GM21825 (cell line): Measurements from ENCODE around the gene SLC38A5.
"Not testable (repeated sequence)": the region's sequence is repeated elsewhere in the genome, so short reads cannot be mapped to it uniquely, and the experiment has no call there.

Experiments
- ATAC-seq: cut with Tn5 transposase; IDR thresholded peaks from one replicate; pipeline ENCODE4 v1.9.1; 2021; ENCODE audit warnings: mild to moderate bottlenecking, moderate library complexity; ENCODE audit not compliant: unreplicated experiment

Gene SLC38A5

DNA sequence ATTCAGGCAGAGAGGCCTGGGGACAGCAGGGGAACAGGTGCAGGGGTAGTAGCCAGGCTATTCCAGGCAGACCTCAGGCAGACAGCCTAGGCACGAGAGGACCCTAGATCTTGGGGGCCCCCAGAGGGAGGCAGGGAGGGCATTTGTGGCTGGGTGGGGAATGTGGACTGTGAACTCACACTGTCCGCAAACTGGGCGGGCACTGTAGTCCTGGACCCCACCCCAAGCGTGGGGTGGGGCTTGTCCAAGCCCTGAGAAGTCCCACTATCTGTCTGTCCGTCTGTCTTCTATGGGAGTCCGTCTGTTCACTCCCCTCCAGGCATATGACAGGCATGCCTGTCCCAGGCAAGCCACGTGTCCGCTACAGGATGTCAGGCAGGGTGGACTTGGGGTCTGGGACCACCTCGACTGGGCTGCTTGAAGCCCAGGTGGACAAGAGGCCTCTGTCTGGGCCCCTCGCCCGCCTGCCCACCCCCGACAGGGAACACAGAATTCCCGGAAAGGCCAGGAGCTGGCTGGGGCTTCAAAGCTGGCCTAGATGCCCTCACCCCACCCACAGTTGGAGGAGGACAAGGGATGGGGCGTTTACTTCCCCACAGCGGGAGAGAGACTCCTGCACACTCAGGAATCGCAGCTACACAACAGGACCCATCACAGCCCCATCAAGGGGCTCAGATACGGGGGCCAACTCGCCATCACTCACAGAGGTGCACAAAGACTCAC, at the start of gene SLC38A5:
SLC38A5 (minus strand) TSS at position 151 of the 723 bp plus-strand sequence. CDS start 2,336 bp downstream, outside the sequence.
- no peak for ATAC-seq

DNA sequence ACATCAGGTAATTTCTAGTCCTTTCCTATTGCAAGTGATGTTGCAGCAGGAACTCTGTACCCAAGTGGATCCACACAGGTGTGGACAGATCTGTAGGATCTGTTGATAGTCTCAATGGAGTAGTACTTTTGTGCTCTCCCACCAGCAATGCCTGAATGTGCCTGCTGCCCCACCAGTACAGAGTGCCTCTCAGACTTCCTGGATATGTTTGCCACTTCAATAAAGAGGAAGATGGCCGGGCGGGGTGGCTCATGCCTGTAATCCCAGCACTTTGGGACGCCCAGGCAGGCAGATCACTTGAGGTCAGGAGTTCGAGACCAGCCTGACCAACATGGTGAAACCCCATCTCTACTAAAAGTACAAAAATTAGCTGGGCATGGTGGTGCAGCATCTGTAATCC, 49.4 kb upstream of the SLC38A5 start:
- ATAC-seq: not testable (repeated sequence)

DNA sequence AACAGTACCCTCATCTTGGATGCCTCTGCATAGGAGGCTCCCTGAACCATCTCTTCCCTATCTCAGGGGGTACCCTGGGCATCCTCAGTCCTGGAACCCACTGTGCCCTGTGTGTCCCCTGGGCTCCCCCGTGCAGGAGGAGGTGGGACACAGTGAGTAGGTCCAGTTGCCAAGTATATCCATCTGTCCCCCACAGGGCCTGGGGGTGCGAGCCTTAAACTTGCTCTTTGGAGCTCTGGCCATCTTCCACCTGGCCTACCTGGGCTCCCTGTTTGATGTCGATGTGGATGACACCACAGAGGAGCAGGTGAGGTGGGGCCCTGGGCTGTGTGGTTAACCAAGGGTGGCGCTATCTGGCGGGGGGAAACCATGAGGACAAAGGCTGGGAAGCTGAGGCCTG, 46.9 kb upstream of the SLC38A5 start:
- no peak for ATAC-seq

DNA sequence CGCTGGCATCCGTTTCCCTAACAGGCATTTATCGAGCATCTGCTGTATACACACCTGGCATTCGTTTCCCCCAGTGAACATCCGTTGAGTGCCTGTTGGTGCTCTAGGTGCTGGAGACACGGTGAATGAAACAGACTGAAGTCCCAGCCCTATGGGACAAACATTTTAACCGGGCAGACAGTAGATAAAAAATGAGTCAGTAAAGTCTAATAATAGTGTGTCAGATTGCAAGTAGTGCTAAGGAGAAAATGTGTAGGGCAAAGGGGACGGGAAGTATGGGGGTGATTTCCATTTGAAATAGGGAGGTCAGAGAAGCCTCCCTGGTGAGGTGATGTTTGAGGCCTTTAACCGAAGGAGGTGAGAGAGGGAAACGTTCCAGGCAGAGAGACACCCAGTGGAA, 46.2 kb upstream of the SLC38A5 start:
- ATAC-seq: no peak

DNA sequence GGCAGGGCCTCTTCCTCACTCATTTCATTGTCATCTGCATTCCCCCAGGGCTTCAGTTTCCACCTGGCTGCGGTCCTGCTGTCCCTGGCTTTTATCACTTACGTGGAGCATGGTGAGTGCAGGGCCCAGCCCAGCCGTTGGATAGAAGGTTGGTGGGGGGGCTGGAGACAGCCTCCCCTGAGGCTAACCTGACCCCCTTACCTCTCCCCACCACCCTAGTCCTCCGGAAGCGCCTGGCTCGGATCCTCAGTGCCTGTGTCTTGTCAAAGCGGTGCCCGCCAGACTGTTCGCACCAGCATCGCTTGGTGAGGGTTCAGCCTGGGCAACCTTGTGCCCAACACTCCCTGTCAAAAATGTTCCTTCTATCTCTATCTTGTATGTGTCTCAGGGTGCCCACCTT, 45.8 kb upstream of the SLC38A5 start:
- no peak for ATAC-seq

DNA sequence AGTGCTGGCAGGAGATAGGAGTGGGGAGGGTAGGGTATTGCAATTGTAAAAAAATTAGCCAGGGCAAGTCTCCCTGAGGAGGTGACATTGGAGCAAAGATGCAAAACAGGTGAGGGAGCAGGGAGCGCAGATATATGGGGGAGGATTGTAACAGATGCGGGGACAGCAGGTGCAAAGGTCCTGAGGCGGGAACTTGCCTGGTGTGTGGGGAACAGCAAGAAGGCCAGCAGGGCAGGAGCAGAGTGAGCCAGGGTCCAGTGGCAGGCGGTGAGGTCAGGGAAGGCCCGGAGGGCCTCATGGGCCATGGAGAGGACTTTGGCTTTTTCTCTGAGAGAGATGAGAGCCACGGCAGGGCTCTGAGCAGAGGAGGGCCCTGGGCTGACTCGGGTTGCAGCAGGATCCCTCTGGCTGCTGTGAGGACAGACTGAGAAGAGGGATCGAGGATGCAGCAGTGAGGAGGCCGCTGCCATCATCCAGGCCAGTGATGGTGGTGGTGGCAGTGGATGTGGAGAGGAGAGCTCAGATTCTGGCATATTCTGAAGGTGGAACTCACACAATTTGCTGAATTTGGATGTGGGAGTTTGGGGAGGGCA, 44.9 kb upstream of the SLC38A5 start:
- no peak for ATAC-seq

DNA sequence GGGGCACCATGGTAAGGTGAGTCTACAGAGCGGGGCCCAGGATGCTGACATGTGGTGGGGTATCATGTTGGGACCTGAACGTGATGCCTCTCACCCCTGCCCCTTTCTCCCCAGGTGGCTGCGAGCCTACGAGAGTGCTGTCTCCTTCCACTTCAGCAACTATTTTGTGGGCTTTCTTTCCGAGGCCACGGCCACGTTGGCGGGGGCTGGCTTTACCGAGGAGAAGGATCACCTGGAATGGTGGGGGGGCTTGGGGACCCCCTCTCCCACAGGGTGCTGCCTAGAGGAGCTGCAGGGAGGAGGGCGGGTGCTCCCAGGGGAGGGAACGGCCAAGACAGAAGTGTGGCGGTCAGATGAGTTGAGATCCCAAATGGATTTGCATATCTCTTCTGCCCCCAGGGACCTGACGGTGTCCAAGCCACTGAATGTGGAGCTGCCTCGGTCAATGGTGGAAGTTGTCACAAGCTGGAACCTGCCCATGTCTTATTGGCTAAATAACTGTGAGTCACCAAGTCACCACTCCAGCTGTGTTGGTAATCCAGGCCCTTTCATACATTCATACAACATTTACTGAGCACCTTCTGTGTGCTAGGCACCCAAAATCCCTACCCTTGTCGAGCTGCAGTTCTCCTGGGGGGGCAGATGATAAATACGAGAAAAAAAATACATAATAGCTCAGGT, 44.2 kb upstream of the SLC38A5 start:
- no peak for ATAC-seq

DNA sequence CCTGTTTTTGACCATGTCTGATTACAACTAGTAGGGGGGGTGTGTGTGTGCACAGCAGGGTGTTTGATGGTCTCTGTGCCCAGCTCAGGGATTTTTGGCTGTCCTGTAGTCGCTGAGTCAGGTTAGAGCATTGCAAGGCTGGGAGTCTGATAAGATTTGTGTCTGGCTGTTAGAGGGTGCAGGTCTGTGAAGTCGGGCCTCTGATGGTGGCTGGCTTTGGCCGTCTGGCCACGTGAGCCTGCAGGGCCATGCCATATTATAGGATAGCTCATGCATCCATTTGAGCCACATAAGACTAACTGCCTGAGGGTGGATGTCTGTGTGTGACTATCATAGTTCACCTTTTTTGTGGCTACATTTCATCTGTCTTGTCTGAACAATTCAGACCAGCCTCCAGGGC, 43.6 kb upstream of the SLC38A5 start:
- ATAC-seq: no peak

DNA sequence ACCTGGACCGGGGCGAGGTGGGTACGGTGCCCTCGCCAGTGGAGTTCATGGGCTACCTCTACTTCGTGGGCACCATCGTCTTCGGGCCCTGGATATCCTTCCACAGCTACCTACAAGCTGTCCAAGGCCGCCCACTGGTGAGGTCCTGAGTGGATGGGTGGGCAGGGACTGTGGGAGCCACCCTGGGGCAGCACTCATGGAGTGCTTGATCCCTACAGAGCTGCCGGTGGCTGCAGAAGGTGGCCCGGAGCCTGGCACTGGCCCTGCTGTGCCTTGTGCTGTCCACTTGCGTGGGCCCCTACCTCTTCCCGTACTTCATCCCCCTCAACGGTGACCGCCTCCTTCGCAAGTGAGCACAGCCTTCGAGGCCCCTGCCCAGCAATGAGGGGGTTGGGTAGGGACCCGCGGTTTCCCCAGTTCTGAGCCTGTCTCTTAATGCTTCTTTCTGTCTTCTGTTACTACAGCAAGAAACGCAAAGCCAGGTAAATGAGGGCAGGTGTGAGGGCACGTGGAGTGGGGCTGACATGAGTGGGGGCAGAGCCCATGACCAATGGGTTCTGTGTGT, 42.4 kb upstream of the SLC38A5 start:
- no peak for ATAC-seq

DNA sequence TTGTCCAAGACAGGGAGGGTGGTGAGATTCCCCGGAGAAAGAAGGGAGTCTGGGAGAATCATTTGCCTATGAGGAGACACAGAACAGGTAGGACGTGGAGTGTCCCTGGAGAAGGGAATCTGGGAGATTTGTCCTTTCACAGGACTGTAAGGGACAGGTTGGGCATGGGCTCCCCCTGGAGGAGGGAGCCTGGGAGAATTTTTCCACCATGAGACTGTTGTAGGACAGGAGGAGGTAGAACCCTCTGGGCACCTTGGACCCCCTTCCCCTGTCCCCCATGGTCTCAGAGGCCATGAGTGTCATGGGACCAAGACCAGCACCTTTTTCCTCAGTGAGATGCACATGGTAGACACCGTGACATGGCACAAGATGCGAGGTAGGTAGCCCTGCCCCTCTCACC, 41.5 kb upstream of the SLC38A5 start:
- ATAC-seq: no peak

DNA sequence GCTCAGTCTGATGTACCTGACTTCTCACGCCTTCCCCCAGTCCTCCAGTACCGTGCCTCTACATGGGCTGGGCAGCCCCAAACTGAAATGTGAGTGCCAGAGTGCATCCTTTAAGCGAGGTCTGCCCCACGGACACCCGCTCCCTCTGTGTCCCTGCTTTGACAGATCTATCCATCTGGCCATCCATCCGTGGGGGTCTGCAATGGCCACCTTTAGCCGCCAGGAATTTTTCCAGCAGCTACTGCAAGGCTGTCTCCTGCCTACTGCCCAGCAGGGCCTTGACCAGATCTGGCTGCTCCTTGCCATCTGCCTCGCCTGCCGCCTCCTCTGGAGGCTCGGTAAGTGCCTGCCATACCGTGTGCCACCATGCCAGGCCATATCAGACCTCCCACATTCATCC, 39.6 kb upstream of the SLC38A5 start:
- peak; percentile 7 for ATAC-seq

DNA sequence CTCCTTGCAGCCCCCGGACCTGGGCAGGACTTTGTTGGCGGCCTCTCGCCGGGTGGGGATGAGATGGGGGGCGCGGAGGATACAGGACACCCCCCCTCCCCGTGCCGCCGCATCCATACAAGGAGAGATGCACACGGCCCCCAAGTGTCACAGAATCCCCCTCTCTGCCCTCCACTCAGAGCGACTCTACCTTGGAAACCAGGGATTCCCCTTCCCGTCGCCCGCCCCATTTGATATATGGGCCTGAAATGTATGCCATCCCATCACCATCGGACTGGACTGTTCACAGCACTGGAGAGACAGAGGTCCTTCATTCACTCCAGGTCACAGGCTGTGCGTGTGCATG, 39.2 kb upstream of the SLC38A5 start:
- peak; percentile 16 for ATAC-seq

DNA sequence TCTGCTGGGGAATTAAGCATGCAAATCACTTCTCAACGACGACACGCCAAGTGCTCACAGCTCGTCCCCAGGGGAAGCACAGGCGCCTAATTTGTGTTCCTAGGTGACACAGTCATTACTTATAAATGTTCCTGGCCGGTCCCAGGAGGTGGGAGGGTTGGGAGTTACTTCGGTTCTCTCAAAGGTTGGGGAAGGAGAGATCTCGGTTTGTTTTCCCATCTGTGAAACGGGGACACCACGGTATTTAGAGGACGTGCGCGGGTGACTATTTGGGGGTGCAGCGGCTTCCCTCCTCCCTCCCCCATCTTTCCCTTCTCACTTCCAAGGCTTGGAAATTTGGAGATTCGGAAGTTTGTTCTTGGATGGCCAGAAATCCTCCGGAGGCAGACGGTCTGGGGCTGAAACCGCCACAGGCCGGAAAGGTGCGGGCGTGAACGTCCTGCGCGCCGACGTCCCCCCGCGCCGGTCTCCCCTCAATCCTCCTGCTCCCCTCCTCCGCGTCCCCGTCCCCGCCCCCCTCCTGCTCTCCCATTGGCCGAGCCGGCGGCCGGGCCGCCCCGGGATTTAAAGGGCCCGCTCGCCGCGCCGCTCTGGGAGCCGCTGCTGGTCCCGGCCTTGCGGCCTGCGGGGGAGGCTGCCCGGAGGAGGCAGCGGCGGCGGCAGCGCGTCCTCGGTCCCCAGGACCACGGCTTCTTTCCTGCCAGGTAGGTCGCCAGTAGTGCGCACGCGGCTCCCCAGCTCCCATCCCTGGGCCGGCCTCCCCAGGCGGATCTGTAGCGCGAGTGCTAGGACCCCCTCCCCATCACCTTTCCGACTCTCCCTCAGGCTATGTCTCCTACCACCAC, 38.6 kb upstream of the SLC38A5 start, which contains the start of gene PORCN:
PORCN (plus strand) TSS at position 593 of the 845 bp plus-strand sequence. CDS start 829 bp downstream, outside the sequence.
- ATAC-seq: peak; percentile 57

DNA sequence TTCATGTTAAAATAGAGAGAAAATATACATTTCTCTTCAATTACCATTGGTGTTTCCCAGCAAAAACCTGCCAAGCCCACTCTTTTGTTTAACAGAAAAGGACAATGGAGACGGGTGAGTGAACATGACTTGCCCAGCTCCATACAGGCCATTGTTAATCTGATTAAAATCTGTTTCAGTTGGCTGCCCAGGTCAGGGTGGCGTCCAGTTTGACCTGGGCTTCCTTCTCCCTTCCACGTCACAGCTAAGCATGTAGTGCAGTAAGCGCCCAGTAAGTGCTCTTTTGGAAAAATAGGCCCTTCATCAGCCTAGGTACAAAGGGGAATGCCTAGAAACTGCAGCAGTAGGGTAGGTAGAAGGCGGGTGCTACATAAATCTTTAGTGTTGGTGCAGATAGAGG, 37.2 kb upstream of the SLC38A5 start:
- ATAC-seq: no peak

DNA sequence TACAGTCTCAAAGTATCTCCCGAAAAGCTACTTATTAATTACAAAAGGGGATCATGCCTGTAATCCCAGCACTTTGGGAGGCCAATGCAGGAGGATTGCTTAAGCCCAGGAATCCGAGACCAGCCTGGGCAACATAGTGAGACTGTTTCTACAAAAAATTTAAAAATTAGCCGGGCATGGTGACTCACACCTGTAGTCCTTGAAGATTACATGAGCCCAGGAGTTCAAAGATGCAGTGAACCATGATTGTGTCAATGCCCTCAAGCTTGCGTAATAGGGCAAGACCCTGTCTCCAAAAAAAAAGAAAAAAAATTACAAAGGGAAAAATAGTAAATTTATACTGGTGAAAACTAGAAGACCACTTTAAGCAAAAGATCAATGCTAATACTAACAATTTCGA, 35.4 kb upstream of the SLC38A5 start:
- no peak for ATAC-seq

DNA sequence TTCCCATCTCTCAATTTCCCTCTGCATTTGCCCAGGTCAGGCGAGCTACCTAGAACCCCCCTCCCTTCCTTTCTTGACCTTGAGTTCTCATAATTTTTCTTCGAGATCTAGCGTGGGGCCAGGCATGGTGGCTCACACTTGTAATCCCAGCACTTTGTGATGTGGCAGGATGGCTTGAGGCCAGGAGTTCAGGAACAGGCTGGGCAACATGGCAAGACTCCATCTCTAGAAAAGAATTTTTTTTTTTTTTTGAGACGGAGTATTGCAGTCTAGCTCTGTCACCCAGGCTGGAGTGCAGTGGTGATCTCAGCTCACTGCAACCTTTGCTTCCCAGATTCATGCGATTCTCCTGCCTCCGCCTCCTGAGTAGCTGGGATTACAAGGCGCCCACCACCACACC, 34.2 kb upstream of the SLC38A5 start:
- ATAC-seq: no peak

DNA sequence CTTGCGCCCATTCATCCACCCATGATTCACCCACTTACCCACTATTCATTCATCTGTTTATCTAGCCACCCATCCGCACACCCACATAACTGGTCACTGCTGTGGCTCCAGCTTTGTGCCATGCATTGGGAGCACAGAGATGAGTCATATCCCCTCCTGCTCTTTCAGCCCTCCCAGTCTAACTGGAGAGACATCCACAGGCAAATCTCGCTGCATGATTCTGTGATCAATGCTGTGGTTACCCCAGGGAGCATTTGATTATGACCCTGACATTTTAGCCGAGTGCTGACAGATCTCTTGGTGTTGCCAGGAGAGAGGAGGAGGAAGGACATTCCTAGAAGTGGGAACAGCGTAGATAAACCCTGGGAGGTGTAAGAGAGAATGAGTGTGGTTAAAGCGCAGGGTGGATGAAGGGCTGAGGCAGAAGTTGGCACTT, 28.3 kb upstream of the SLC38A5 start:
- ATAC-seq: no peak

DNA sequence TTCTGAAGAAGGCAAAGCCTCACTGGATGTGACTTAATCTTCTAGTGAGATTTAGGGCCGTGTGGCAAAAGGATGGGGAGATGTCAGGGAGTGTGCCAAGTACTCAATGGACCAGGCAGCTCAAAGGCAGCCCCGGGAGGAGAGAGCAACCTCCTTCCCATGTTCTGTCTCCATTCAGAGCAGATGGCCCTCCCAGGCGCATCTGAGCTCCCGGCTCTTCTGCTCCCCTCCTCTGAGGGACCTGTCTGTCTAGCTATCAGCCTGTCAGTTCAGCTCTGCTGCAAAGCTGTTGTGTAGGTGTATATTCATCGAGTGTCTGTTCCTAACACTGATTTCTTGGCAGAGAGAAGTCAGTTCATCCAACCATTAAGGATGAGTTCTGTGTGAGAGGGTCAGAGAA, 27.8 kb upstream of the SLC38A5 start:
- ATAC-seq: no peak

DNA sequence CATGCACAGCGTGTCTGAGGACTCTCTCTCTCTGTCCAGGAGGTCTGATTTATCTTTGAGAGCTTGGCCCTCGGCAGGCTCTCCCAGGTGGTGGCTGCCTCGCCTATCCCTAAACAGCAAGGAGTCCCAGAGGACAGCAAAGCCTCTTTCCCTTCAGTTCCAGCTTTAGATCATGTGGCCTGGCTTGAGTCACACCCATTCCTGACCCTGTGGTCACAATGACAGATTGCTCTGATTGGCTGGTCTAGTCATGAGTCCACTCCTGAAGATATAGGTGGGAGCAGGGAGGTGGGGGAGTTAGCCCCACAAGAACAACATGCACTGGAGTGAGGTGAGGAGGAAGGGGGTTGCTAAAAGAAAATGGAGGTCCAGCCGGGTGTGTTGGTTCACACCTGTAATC, 26.6 kb upstream of the SLC38A5 start:
- no peak for ATAC-seq

DNA sequence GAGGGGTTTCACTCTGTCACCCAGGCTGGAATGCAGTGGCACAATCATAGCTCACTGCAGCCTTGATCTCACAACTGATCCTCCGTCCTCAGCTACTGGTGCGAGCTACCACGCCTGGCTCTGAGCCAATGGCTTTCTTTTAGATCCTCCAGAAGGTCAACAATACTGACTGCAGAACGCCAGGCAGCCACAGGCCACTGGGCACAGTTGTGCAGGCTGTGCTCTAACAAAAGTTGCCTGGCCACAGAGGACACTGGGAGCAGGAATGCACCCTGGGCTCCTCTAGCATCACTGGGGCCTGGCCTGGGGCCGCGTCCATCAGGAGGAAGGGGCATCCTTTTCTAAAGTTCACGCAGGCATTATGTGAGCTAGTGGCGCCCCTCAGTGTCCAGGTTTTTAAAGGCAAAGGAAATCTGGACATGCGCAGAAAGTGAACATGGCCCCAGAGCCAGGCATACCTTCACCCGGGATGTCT, 23.9 kb upstream of the SLC38A5 start:
- no peak for ATAC-seq
